WTC11 (cell line): ENCODE measurements around the gene HPSE2.

Experiments used
- NR2C2 ChIP-seq: sonication (generic); formaldehyde crosslinking; IDR thresholded peaks from 2 replicates; pipeline ENCODE4 v1.8.0; 2022; ENCODE audit warnings: mild to moderate bottlenecking, missing genetic modification reagents
- TEAD4 ChIP-seq: sonication (generic); formaldehyde crosslinking; IDR thresholded peaks from 2 replicates; pipeline ENCODE4 v1.8.0; 2022; ENCODE audit warnings: mild to moderate bottlenecking, missing genetic modification reagents
- ZBTB21 ChIP-seq: sonication (generic); formaldehyde crosslinking; IDR thresholded peaks from 2 replicates; pipeline ENCODE4 v1.8.1; 2023; ENCODE audit warnings: mild to moderate bottlenecking, missing genetic modification reagents, borderline replicate concordance
- ZNF396 ChIP-seq: fragments of 250-450 bp; sonication (Bioruptor Pico); IDR thresholded peaks from 2 replicates; pipeline ENCODE4 v1.8.0; 2021; ENCODE audit warnings: mild to moderate bottlenecking, moderate library complexity, borderline replicate concordance
- TF ChIP-seq, protein P1 (sequence below): fragments of 200-600 bp; IDR thresholded peaks from 2 replicates; pipeline ENCODE4 v1.8.0; 2022; ENCODE audit warnings: antibody characterized with exemption

- TF ChIP-seq, protein P1, sequence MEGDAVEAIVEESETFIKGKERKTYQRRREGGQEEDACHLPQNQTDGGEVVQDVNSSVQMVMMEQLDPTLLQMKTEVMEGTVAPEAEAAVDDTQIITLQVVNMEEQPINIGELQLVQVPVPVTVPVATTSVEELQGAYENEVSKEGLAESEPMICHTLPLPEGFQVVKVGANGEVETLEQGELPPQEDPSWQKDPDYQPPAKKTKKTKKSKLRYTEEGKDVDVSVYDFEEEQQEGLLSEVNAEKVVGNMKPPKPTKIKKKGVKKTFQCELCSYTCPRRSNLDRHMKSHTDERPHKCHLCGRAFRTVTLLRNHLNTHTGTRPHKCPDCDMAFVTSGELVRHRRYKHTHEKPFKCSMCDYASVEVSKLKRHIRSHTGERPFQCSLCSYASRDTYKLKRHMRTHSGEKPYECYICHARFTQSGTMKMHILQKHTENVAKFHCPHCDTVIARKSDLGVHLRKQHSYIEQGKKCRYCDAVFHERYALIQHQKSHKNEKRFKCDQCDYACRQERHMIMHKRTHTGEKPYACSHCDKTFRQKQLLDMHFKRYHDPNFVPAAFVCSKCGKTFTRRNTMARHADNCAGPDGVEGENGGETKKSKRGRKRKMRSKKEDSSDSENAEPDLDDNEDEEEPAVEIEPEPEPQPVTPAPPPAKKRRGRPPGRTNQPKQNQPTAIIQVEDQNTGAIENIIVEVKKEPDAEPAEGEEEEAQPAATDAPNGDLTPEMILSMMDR, result no peak
- TF ChIP-seq ZNF396 (CRISPR knock-in tag) (no peak), TEAD4 (CRISPR knock-in tag) (no peak), NR2C2 (CRISPR knock-in tag) (no peak), ZBTB21 (CRISPR knock-in tag) (no peak)
These were observed 817.5 kb downstream of the HPSE2 start for GRCh38 chr10:98417973-98418664.
